HepG2 (cell line): ENCODE data around the gene TMED5. TPM values are rescaled to one million over a fixed set of nuclear protein-coding genes. Genes with fewer than 3 reads are reported as not detected.

ENCODE experiments used
- CEBPG ChIP-seq: IDR thresholded peaks from 2 replicates; pipeline ENCODE4 v1.6.1; 2016
- EED ChIP-seq: sonication (generic); formaldehyde crosslinking; IDR thresholded peaks from 2 replicates; pipeline ENCODE4 v1.5.0; 2020; ENCODE audit warnings: mild to moderate bottlenecking, missing genetic modification reagents
- GABPB1 ChIP-seq: IDR thresholded peaks from 2 replicates; pipeline ENCODE4 v1.6.1; 2016; ENCODE audit warnings: mild to moderate bottlenecking, missing genetic modification reagents, moderate library complexity, missing compliant biosample characterization
- GATAD2A ChIP-seq: IDR thresholded peaks from 2 replicates; pipeline ENCODE4 v1.6.1; 2016
- MEF2D ChIP-seq: sonication (generic); formaldehyde crosslinking; IDR thresholded peaks from 2 replicates; pipeline ENCODE4 v1.5.1; 2020; ENCODE audit warnings: mild to moderate bottlenecking, missing genetic modification reagents
- MIXL1 ChIP-seq: IDR thresholded peaks from 2 replicates; pipeline ENCODE4 v1.6.1; 2016
- MTF1 ChIP-seq: sonication (generic); formaldehyde crosslinking; IDR thresholded peaks from 2 replicates; pipeline ENCODE4 v1.5.0; 2020; ENCODE audit warnings: missing genetic modification reagents
- PHF21A ChIP-seq: sonication (generic); formaldehyde crosslinking; IDR thresholded peaks from 2 replicates; pipeline ENCODE4 v1.5.0; 2020; ENCODE audit warnings: mild to moderate bottlenecking, missing genetic modification reagents
- SMARCC2 ChIP-seq: fragments of 450-650 bp; IDR thresholded peaks from 2 replicates; pipeline ENCODE4 v1.6.1; 2017; ENCODE audit warnings: antibody characterized with exemption, mild to moderate bottlenecking
- ZNF180 ChIP-seq: sonication (generic); formaldehyde crosslinking; IDR thresholded peaks from 2 replicates; pipeline ENCODE4 v1.4.0; 2020; ENCODE audit warnings: low read depth, missing genetic modification reagents, borderline replicate concordance
- polyA plus RNA-seq, 8 experiments: library from polyadenylated mRNA; depleted of rRNA in 3 of 8; stranded (reverse) in 7 of 8; unstranded in 1 of 8; fragments of >200 nt; fragmentation: Illumina TruSeq in 4 of 8; extraction: Trizol in 4 of 8; gene quantifications; 2 replicates each; pipeline versions ENCODE4 v1.2.1 to v1.2.3, GENCODE V29; 2011 to 2016; ENCODE audit warnings: low read depth in 4 of 8, missing spikeins in 1 of 8, mixed read lengths in 1 of 8; ENCODE audit not compliant: insufficient read depth in 1 of 8
- total RNA-seq, 5 experiments: library from RNA; depleted of rRNA; stranded (reverse); fragments of >200 nt; fragmentation: Illumina TruSeq; extraction: Trizol; gene quantifications; 2 replicates each; pipeline ENCODE4 v1.2.3, GENCODE V29; 2016; ENCODE audit warnings: low read depth in 1 of 5
- TF ChIP-seq, protein P1 (sequence below): sonication (generic); formaldehyde crosslinking; conservative IDR thresholded peaks from 2 replicates; pipeline ENCODE4 v1.8.1; 2023; ENCODE audit warnings: missing genetic modification reagents
- TF ChIP-seq, protein P2 (sequence below): IDR thresholded peaks from 2 replicates; pipeline ENCODE4 v1.6.1; 2018; ENCODE audit warnings: missing genetic modification reagents
- TF ChIP-seq, protein P3 (sequence below): sonication (generic); formaldehyde crosslinking; IDR thresholded peaks from 2 replicates; pipeline ENCODE4 v1.5.0; 2020; ENCODE audit warnings: missing genetic modification reagents, mild to moderate bottlenecking, borderline replicate concordance
- TF ChIP-seq, protein P4 (sequence below): IDR thresholded peaks from 2 replicates; pipeline ENCODE4 v1.6.1; 2012; ENCODE audit warnings: low read length, improper control_type of control experiment
- TF ChIP-seq, protein P5 (sequence below): IDR thresholded peaks from 2 replicates; pipeline ENCODE4 v1.6.1; 2016; ENCODE audit warnings: low read depth, missing genetic modification reagents, missing compliant biosample characterization
- TF ChIP-seq, protein P6 (sequence below): sonication (generic); formaldehyde crosslinking; IDR thresholded peaks from 2 replicates; pipeline ENCODE4 v1.5.0; 2020; ENCODE audit warnings: missing genetic modification reagents

Gene TMED5
- total and polyA plus RNA-seq, 2 of the 13 experiments (the other 11 are each of a cell fraction or from before 2014, with no cell fraction given) = 58.1 to 99.0 TPM

DNA sequence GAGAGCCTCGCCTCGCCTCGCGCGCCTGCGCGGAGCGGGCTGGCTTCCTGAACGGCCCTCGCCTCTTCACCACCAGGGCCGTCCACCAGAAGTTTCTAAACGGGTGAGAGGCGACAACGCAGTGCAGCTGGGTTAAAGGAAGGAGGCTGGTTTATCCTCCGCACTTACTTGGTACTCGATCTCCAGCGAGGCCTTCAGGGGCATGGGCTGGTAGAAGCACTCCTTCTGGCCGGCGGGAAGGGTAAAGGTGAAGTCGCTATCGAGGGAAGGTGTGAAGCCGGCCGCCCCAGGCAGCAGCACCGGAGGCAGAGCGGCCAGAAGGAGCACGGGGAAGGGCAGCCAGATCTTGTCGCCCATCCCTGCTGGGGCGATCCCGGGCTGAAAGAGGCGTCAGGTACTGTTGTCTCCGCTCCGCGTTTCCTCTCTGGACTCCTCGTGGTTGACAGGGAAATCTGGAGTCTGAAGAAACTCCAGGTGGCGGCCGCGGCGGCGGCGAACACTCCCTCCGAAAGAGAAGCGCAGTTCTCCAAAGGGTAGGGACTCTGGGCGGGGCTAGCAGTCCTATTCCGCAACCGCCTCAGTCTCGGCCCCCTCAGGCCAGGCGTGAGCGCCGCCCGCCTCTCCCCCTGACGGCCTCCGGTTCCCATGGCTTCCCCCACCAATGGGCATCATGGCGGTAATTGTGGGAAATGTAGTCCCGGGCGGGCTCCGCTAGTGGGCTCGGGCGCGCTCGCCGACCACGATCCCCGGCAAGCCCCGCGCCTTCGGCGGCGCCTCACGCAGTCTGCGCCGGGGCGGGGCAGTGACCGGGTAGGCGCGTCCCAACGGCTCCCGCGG lies at the start of gene TMED5 (continued):
- TF ChIP-seq, protein P1, sequence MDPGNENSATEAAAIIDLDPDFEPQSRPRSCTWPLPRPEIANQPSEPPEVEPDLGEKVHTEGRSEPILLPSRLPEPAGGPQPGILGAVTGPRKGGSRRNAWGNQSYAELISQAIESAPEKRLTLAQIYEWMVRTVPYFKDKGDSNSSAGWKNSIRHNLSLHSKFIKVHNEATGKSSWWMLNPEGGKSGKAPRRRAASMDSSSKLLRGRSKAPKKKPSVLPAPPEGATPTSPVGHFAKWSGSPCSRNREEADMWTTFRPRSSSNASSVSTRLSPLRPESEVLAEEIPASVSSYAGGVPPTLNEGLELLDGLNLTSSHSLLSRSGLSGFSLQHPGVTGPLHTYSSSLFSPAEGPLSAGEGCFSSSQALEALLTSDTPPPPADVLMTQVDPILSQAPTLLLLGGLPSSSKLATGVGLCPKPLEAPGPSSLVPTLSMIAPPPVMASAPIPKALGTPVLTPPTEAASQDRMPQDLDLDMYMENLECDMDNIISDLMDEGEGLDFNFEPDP (CRISPR knock-in tag) = no peak
- TF ChIP-seq CEBPG (CRISPR knock-in tag) = peak; percentile 75
- TF ChIP-seq EED (CRISPR knock-in tag) = peak; percentile 89
- no peak; the same call in 1 of the 2 replicates for TF ChIP-seq GATAD2A
- TF ChIP-seq MIXL1 = no peak; the same call in 1 of the 2 replicates
- no peak for TF ChIP-seq ZNF180 (CRISPR knock-in tag)
- TF ChIP-seq MTF1 = 0 out of 2 replicates have a peak, but pooled peaks have one; percentile 27
- no peak for TF ChIP-seq SMARCC2
- TF ChIP-seq, protein P2, sequence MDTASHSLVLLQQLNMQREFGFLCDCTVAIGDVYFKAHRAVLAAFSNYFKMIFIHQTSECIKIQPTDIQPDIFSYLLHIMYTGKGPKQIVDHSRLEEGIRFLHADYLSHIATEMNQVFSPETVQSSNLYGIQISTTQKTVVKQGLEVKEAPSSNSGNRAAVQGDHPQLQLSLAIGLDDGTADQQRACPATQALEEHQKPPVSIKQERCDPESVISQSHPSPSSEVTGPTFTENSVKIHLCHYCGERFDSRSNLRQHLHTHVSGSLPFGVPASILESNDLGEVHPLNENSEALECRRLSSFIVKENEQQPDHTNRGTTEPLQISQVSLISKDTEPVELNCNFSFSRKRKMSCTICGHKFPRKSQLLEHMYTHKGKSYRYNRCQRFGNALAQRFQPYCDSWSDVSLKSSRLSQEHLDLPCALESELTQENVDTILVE (CRISPR knock-in tag) = 0 out of 2 replicates have a peak, but pooled peaks have one; percentile 18
- TF ChIP-seq, protein P3, sequence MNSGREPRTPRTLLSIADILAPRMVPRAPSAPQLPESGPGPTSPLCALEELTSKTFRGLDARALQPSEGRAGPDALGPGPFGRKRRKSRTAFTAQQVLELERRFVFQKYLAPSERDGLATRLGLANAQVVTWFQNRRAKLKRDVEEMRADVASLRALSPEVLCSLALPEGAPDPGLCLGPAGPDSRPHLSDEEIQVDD = 0 out of 2 replicates have a peak, but pooled peaks have one; percentile 82
- no peak for TF ChIP-seq MEF2D (CRISPR knock-in tag)
- TF ChIP-seq GABPB1 = peak; percentile 90
- peak; percentile 56; the same call in 1 of the 2 replicates for TF ChIP-seq PHF21A (CRISPR knock-in tag)
- TF ChIP-seq, protein P4, sequence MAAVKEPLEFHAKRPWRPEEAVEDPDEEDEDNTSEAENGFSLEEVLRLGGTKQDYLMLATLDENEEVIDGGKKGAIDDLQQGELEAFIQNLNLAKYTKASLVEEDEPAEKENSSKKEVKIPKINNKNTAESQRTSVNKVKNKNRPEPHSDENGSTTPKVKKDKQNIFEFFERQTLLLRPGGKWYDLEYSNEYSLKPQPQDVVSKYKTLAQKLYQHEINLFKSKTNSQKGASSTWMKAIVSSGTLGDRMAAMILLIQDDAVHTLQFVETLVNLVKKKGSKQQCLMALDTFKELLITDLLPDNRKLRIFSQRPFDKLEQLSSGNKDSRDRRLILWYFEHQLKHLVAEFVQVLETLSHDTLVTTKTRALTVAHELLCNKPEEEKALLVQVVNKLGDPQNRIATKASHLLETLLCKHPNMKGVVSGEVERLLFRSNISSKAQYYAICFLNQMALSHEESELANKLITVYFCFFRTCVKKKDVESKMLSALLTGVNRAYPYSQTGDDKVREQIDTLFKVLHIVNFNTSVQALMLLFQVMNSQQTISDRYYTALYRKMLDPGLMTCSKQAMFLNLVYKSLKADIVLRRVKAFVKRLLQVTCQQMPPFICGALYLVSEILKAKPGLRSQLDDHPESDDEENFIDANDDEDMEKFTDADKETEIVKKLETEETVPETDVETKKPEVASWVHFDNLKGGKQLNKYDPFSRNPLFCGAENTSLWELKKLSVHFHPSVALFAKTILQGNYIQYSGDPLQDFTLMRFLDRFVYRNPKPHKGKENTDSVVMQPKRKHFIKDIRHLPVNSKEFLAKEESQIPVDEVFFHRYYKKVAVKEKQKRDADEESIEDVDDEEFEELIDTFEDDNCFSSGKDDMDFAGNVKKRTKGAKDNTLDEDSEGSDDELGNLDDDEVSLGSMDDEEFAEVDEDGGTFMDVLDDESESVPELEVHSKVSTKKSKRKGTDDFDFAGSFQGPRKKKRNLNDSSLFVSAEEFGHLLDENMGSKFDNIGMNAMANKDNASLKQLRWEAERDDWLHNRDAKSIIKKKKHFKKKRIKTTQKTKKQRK = no peak
- TF ChIP-seq, protein P5, sequence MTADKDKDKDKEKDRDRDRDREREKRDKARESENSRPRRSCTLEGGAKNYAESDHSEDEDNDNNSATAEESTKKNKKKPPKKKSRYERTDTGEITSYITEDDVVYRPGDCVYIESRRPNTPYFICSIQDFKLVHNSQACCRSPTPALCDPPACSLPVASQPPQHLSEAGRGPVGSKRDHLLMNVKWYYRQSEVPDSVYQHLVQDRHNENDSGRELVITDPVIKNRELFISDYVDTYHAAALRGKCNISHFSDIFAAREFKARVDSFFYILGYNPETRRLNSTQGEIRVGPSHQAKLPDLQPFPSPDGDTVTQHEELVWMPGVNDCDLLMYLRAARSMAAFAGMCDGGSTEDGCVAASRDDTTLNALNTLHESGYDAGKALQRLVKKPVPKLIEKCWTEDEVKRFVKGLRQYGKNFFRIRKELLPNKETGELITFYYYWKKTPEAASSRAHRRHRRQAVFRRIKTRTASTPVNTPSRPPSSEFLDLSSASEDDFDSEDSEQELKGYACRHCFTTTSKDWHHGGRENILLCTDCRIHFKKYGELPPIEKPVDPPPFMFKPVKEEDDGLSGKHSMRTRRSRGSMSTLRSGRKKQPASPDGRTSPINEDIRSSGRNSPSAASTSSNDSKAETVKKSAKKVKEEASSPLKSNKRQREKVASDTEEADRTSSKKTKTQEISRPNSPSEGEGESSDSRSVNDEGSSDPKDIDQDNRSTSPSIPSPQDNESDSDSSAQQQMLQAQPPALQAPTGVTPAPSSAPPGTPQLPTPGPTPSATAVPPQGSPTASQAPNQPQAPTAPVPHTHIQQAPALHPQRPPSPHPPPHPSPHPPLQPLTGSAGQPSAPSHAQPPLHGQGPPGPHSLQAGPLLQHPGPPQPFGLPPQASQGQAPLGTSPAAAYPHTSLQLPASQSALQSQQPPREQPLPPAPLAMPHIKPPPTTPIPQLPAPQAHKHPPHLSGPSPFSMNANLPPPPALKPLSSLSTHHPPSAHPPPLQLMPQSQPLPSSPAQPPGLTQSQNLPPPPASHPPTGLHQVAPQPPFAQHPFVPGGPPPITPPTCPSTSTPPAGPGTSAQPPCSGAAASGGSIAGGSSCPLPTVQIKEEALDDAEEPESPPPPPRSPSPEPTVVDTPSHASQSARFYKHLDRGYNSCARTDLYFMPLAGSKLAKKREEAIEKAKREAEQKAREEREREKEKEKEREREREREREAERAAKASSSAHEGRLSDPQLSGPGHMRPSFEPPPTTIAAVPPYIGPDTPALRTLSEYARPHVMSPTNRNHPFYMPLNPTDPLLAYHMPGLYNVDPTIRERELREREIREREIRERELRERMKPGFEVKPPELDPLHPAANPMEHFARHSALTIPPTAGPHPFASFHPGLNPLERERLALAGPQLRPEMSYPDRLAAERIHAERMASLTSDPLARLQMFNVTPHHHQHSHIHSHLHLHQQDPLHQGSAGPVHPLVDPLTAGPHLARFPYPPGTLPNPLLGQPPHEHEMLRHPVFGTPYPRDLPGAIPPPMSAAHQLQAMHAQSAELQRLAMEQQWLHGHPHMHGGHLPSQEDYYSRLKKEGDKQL = no peak
- TF ChIP-seq, protein P6, sequence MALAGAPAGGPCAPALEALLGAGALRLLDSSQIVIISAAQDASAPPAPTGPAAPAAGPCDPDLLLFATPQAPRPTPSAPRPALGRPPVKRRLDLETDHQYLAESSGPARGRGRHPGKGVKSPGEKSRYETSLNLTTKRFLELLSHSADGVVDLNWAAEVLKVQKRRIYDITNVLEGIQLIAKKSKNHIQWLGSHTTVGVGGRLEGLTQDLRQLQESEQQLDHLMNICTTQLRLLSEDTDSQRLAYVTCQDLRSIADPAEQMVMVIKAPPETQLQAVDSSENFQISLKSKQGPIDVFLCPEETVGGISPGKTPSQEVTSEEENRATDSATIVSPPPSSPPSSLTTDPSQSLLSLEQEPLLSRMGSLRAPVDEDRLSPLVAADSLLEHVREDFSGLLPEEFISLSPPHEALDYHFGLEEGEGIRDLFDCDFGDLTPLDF (CRISPR knock-in tag) = peak; percentile 91; the same call in 1 of the 2 replicates
